ENCODE measurements around the gene DGLUCY.
"Not testable (repeated sequence)": the region's sequence is repeated elsewhere in the genome, so short reads cannot be mapped to it uniquely, and the experiment has no call there.

The DGLUCY gene

GRCh38 chr14:91114079-91115065 lies 499 bp downstream of the DGLUCY start:
- peak overlapping the region; percentile 79 for H3K4me3 Mint-ChIP-seq
- H3K4me1 Mint-ChIP-seq, result peaks cover 69% of the 10 kb centered on the region
- H3K27ac Mint-ChIP-seq (ENCODE audit: low read depth), result peak overlapping the region; percentile 92
- H3K36me3 Mint-ChIP-seq (ENCODE audit: insufficient read depth), result peaks cover 7% of the 10 kb centered on the region
- peaks cover 4% of the 10 kb centered on the region for H3K9me3 Mint-ChIP-seq
- no peaks in the 10 kb centered on the region for H3K27me3 Mint-ChIP-seq
- ATAC-seq (replicated peaks; ENCODE audit: extremely low read depth, poor library complexity, severe bottlenecking) (peak; percentile 83), DNase-seq (ENCODE audit: low spot score in 2 of 2) (peak; percentile 31 to 41)

GRCh38 chr14:91115986-91116770 lies 2.3 kb downstream of the DGLUCY start:
- Mint-ChIP-seq H3K4me1 (peaks cover 71% of the 10 kb centered on the region), H3K27me3 (no peaks in the 10 kb centered on the region), H3K36me3 (ENCODE audit: insufficient read depth) (peaks cover 11% of the 10 kb centered on the region)

GRCh38 chr14:91116913-91117588 lies 3.2 kb downstream of the DGLUCY start:
- peaks cover 72% of the 10 kb centered on the region for H3K4me1 Mint-ChIP-seq
- H3K9me3 Mint-ChIP-seq, result peaks cover 7% of the 10 kb centered on the region
- no peak for DNase-seq (ENCODE audit: low spot score in 2 of 2)
- H3K27ac Mint-ChIP-seq (ENCODE audit: low read depth), result peak overlapping the region; percentile 92
- no peaks in the 10 kb centered on the region for H3K27me3 Mint-ChIP-seq
- no peak for ATAC-seq (replicated peaks; ENCODE audit: extremely low read depth, poor library complexity, severe bottlenecking)
- peaks cover 16% of the 10 kb centered on the region for H3K36me3 Mint-ChIP-seq (ENCODE audit: insufficient read depth)
- H3K4me3 Mint-ChIP-seq, result peak overlapping the region; percentile 79

More at GRCh38 chr14:91115986-91116770, 2.3 kb downstream of the DGLUCY start:
- ATAC-seq (replicated peaks; ENCODE audit: extremely low read depth, poor library complexity, severe bottlenecking) (no peak), DNase-seq (ENCODE audit: low spot score in 2 of 2) (no peak)
- Mint-ChIP-seq H3K4me3 (peak overlapping the region; percentile 79), H3K9me3 (peaks cover 7% of the 10 kb centered on the region), H3K27ac (ENCODE audit: low read depth) (peak overlapping the region; percentile 92)

DNA sequence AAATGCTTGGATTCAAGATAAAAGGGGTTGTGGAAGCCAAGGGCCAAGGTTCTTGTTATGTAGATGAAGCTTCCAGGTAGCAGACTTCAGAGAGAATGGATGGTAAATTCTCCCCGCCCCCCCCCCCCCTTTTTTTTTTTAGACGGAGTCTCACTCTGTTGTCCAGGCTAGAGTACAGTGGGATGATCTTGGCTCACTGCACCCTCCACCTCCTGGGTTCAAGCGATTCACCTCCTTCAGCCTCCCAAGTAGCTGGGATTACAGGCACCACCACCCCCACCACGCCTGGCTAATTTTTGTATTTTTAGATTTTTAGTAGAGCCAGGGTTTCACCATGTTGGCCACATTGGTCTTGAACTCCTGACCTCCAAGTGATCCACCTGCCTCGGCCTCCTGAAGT lies 4.1 kb downstream of the DGLUCY start:
- Mint-ChIP-seq H3K4me3 (peak overlapping the region; percentile 79), H3K36me3 (ENCODE audit: insufficient read depth) (peaks cover 16% of the 10 kb centered on the region), H3K27me3 (no peaks in the 10 kb centered on the region), H3K27ac (ENCODE audit: low read depth) (peak overlapping the region; percentile 92), H3K4me1 (peaks cover 72% of the 10 kb centered on the region), H3K9me3 (peaks cover 7% of the 10 kb centered on the region)
- no peak for ATAC-seq (replicated peaks; ENCODE audit: extremely low read depth, poor library complexity, severe bottlenecking)
- no peak for DNase-seq (ENCODE audit: low spot score in 2 of 2)

DNA sequence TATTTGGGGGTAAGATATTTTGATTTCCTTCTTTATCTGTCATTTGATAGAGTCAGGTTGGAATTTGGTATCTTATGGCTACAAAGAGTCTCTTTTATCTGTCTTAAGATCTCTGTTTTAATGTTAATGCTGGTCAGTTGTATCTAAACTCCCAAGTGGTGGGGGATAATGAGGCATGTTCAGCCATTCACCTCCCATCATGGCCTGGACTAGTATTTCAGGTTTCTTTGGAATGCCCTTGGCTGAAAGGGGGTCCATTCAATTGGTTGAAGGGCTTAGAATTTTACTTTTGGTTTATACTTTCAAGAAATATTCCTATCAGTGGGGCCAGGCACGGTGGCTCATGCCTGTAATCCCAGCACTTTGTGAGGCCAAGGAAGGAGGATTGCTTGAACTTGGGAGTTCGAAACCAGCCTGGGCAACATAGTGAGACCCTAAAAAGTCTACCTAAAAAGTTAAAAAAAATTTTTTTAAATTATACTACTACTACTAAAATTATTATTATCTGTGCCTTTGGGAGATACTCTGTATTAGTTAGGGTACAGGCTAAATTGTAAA lies 4.7 kb downstream of the DGLUCY start:
- Mint-ChIP-seq H3K4me1 (peaks cover 68% of the 10 kb centered on the region), H3K27ac (ENCODE audit: low read depth) (peak overlapping the region; percentile 92), H3K36me3 (ENCODE audit: insufficient read depth) (peaks cover 16% of the 10 kb centered on the region), H3K9me3 (peaks cover 7% of the 10 kb centered on the region), H3K4me3 (peak overlapping the region; percentile 79), H3K27me3 (no peaks in the 10 kb centered on the region)
- ATAC-seq (replicated peaks; ENCODE audit: extremely low read depth, poor library complexity, severe bottlenecking), result no peak
- no peak for DNase-seq (ENCODE audit: low spot score in 2 of 2)

- Mint-ChIP-seq H3K27ac (ENCODE audit: low read depth) (peak overlapping the region; percentile 92), H3K4me1 (peaks cover 62% of the 10 kb centered on the region), H3K9me3 (peaks cover 7% of the 10 kb centered on the region), H3K36me3 (ENCODE audit: insufficient read depth) (peaks cover 16% of the 10 kb centered on the region), H3K4me3 (peak overlapping the region; percentile 23), H3K27me3 (no peaks in the 10 kb centered on the region)
- DNase-seq (ENCODE audit: low spot score in 2 of 2), result no peak
- no peak for ATAC-seq (replicated peaks; ENCODE audit: extremely low read depth, poor library complexity, severe bottlenecking)
Measured at GRCh38 chr14:91119556-91120311, 5.9 kb downstream of the DGLUCY start.

GRCh38 chr14:91123201-91123600 lies 9.3 kb downstream of the DGLUCY start:
- Mint-ChIP-seq H3K27me3 (no peaks in the 10 kb centered on the region), H3K27ac (ENCODE audit: low read depth) (no peak overlapping the region), H3K9me3 (peaks cover 7% of the 10 kb centered on the region), H3K4me3 (no peak overlapping the region), H3K36me3 (ENCODE audit: insufficient read depth) (peaks cover 19% of the 10 kb centered on the region), H3K4me1 (peaks cover 54% of the 10 kb centered on the region)
- DNase-seq (ENCODE audit: low spot score in 2 of 2) (no peak), ATAC-seq (replicated peaks; ENCODE audit: extremely low read depth, poor library complexity, severe bottlenecking) (no peak)

- Mint-ChIP-seq H3K36me3 (ENCODE audit: insufficient read depth) (peaks cover 21% of the 10 kb centered on the region), H3K27ac (ENCODE audit: low read depth) (peak overlapping the region; percentile 41), H3K4me1 (peaks cover 47% of the 10 kb centered on the region)
- H3K4me3 Mint-ChIP-seq; H3K9me3 Mint-ChIP-seq; ATAC-seq (replicated peaks; ENCODE audit: extremely low read depth, poor library complexity, severe bottlenecking); H3K27me3 Mint-ChIP-seq; DNase-seq (ENCODE audit: low spot score in 2 of 2): not testable (repeated sequence)
Measured at GRCh38 chr14:91124406-91125270, 10.8 kb downstream of the DGLUCY start.

DNA sequence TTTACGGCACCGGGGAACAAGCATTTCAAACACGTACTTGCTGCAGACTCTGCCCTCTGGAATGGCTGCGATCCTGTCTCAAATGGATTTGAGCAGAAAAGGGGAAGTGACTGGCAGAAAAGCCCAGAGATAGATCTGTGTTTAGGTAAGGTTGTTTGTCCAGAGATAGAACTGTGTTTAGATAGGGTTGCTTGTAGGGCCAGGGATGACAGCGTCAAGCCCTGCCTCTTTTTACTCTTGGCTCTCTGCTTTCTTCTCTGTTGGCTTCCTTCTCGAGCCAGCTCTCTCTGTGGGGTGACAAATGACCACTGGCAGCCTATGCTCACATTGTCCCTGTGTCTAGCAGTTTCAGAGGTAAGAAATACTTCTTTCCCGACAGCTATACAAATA lies 11.4 kb downstream of the DGLUCY start:
- H3K27me3 Mint-ChIP-seq, result no peaks in the 10 kb centered on the region
- H3K9me3 Mint-ChIP-seq, result no peaks in the 10 kb centered on the region
- no peak for DNase-seq (ENCODE audit: low spot score in 2 of 2)
- peak overlapping the region; percentile 41 for H3K27ac Mint-ChIP-seq (ENCODE audit: low read depth)
- peaks cover 22% of the 10 kb centered on the region for H3K36me3 Mint-ChIP-seq (ENCODE audit: insufficient read depth)
- ATAC-seq (replicated peaks; ENCODE audit: extremely low read depth, poor library complexity, severe bottlenecking), result no peak
- H3K4me1 Mint-ChIP-seq, result peaks cover 40% of the 10 kb centered on the region
- H3K4me3 Mint-ChIP-seq, result no peak overlapping the region

DNA sequence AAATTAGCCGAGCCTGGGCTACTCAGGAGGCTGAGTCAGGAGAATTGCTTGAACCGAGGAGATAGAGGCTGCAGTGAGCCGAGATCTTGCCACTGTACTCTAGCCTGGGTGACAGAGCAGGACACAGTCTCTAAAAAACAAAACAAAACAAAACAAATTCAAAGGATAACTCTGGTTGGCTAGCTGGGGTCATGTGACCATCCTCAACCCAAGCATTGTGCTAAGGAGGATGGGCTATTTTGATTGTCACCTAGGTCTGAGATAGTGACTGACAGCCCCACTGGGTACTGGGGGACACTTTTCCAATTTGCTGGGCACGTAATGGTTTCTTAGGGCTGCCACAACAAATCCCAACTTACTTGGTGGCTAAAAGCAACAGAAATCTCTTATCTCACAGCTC lies 11.9 kb downstream of the DGLUCY start:
- H3K36me3 Mint-ChIP-seq (ENCODE audit: insufficient read depth), result peaks cover 25% of the 10 kb centered on the region
- no peaks in the 10 kb centered on the region for H3K27me3 Mint-ChIP-seq
- DNase-seq (ENCODE audit: low spot score in 2 of 2) (no peak), ATAC-seq (replicated peaks; ENCODE audit: extremely low read depth, poor library complexity, severe bottlenecking) (no peak)
- peaks cover 36% of the 10 kb centered on the region for H3K4me1 Mint-ChIP-seq
- no peaks in the 10 kb centered on the region for H3K9me3 Mint-ChIP-seq
- no peak overlapping the region for H3K4me3 Mint-ChIP-seq
- peak overlapping the region; percentile 41 for H3K27ac Mint-ChIP-seq (ENCODE audit: low read depth)

DNA sequence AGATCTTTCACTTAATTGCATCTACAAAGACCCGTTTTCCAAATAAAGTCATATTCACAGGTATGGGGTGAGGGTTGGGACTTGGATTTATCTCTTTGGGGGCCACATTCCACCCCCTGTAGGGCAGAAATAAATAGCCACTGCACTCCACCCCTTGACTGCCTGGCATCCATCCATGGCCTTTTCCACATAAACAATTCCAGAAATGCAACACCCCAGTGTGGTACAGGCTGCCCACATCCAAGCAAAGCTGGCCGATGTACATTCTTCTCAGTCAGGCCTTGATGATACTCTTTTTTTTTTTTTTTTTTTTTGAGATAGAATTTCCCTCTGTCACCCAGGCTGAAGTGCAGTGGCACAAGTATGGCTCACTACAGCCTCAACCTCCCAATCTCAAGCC lies 12.9 kb downstream of the DGLUCY start:
- Mint-ChIP-seq H3K27ac (ENCODE audit: low read depth) (no peak overlapping the region), H3K36me3 (ENCODE audit: insufficient read depth) (peaks cover 25% of the 10 kb centered on the region), H3K27me3 (no peaks in the 10 kb centered on the region), H3K9me3 (no peaks in the 10 kb centered on the region), H3K4me3 (no peak overlapping the region), H3K4me1 (peaks cover 31% of the 10 kb centered on the region)
- ATAC-seq (replicated peaks; ENCODE audit: extremely low read depth, poor library complexity, severe bottlenecking), result no peak
- DNase-seq (ENCODE audit: low spot score in 2 of 2), result no peak

Data from central memory CD8-positive, alpha-beta T cell (primary cell).